Measurements from ENCODE around the gene SLC17A7. TPM values are rescaled to one million over a fixed set of nuclear protein-coding genes. Genes with fewer than 3 reads are reported as not detected.
A peak's percentile ranks its signal among the peaks of the same experiment; 100 is the strongest.
"Not testable (repeated sequence)": the region's sequence is repeated elsewhere in the genome, so short reads cannot be mapped to it uniquely, and the experiment has no call there.

Gene SLC17A7
- total RNA-seq, 4 donors from 2014 or later = 0.48 to 6.3 (median 1.0) TPM

DNA sequence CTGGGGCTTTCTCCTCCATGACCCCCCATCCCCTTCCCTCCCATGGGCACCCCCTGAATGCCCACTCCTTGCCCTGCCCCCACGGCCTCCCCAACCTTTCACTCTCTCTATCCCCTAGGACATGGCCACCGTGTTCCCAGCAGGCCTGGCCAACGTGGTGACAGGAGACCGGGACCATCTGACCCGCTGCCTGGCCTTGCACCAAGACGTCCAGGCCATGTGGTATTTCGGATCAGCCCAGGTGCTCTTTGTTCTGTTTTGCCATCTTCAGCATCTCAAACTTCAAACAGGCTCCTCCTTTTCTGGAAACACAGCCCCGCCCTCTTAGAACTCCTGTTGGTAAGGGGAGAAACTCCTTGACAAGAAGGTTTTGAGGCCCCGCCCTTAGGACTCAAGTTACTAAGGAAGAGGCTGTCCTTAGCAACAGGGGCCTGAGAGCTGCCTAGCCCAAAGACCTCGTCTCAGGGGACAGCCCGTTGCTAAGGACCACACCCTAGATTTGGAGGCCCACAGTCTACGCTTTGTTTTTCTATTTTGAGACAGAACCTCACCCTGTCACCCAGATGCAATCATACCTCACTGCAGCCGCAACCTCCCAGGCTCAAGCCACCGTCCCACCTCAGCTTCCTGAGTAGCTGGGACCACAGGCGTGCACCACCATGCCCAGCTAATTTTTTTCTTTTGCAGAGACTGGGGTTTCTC lies 27.6 kb upstream of the SLC17A7 start:
- DNase-seq (ENCODE audit: low spot score) = no peak
- TF ChIP-seq, protein P1, sequence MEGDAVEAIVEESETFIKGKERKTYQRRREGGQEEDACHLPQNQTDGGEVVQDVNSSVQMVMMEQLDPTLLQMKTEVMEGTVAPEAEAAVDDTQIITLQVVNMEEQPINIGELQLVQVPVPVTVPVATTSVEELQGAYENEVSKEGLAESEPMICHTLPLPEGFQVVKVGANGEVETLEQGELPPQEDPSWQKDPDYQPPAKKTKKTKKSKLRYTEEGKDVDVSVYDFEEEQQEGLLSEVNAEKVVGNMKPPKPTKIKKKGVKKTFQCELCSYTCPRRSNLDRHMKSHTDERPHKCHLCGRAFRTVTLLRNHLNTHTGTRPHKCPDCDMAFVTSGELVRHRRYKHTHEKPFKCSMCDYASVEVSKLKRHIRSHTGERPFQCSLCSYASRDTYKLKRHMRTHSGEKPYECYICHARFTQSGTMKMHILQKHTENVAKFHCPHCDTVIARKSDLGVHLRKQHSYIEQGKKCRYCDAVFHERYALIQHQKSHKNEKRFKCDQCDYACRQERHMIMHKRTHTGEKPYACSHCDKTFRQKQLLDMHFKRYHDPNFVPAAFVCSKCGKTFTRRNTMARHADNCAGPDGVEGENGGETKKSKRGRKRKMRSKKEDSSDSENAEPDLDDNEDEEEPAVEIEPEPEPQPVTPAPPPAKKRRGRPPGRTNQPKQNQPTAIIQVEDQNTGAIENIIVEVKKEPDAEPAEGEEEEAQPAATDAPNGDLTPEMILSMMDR (IDR thresholded peaks at IDR 0.05) = no peak
- peak; percentile 25 for ATAC-seq (ENCODE audit: low FRiP score)

DNA sequence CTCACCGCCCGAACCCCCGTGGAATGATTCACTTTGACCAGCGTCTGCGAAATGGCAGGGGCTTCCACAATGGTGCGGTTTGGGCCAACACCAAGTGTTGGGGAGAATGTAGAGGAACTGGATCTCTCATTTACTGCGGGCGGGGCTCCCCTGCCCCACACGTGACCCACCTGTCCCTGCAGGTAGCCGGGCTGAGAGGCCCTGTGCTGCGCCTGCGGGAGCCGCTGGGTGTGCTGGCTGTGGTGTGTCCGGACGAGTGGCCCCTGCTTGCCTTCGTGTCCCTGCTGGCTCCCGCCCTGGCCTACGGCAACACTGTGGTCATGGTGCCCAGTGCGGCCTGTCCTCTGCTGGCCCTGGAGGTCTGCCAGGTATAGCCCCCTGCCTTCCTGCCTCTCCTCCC lies 26.9 kb upstream of the SLC17A7 start:
- TF ChIP-seq, protein P1 (IDR thresholded peaks at IDR 0.05) = no peak
- ATAC-seq (ENCODE audit: low FRiP score) = no peak
- no peak for DNase-seq (ENCODE audit: low spot score)

DNA sequence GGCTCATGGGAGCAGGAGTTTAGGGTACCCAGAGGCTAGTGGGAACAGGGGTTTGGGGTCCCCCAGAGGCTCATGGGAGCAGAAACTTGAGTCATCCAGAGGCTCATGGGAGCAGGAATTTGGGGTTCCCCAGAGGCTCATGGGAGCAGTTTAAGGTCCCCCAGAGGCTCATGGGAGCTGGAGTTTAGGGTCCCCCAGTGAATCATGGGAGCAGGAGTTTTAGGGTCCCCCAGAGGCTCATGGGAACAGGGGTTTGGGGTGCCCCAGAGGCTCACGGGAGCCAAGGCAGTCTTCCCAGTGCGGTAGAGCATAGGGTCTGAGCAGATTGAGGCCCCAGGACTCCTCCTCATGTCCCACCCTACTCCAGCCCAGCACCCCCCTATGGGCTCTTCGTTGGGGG lies 24.0 kb upstream of the SLC17A7 start:
- ATAC-seq (ENCODE audit: low FRiP score) = no peak
- TF ChIP-seq, protein P1 (IDR thresholded peaks at IDR 0.05) = no peak
- no peak for DNase-seq (ENCODE audit: low spot score)

DNA sequence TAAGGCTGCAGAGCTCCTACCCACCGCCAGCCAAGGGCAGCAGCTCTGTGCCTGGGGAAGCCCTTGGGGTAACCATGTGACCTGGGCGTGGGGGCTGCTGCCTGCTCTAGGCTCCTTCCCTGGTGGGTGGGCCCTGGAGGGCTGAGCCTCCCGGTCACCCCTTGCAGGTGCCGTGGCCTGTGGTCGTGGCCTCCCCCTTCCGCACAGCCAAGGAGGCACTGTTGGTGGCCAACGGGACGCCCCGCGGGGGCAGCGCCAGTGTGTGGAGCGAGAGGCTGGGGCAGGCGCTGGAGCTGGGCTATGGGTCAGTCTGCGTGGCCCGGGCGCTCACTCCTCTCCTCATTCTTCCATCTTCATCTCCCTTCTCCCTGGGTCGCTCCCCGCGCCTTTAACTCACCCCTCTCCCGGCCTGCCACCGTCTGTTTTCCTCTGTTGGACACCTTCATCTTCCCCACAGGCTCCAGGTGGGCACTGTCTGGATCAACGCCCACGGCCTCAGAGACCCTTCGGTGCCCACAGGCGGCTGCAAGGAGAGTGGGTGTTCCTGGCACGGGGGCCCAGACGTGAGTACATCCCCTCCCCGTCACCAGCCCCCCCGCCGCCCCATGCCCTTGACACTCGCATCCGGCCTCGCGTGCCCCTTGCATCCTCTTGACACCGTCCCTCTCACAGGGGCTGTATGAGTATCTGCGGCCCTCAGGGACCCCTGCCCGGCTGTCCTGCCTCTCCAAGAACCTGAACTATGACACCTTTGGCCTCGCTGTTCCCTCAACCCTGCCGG lies 22.8 kb upstream of the SLC17A7 start:
- ATAC-seq (ENCODE audit: low FRiP score) (peak; percentile 10), DNase-seq (ENCODE audit: low spot score) (no peak)
- TF ChIP-seq, protein P1 (IDR thresholded peaks at IDR 0.05) = no peak

DNA sequence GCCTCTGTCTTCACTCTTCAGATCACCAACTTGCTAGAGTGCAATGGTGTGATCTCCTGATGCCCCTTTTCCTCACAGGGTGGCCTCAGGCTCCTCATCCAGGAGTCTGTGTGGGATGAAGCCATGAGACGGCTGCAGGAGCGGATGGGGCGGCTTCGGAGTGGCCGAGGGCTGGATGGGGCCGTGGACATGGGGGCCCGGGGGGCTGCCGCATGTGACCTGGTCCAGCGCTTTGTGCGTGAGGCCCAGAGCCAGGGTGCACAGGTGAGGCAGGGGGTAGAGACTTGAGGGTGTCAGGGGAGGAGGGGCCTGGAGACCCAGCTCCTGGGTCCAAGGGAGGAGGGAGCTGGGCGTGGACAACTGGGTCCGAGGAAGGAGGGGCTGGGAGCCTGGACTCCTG lies 21.2 kb upstream of the SLC17A7 start:
- TF ChIP-seq, protein P1 (IDR thresholded peaks at IDR 0.05) = no peak
- DNase-seq (ENCODE audit: low spot score) = no peak

DNA sequence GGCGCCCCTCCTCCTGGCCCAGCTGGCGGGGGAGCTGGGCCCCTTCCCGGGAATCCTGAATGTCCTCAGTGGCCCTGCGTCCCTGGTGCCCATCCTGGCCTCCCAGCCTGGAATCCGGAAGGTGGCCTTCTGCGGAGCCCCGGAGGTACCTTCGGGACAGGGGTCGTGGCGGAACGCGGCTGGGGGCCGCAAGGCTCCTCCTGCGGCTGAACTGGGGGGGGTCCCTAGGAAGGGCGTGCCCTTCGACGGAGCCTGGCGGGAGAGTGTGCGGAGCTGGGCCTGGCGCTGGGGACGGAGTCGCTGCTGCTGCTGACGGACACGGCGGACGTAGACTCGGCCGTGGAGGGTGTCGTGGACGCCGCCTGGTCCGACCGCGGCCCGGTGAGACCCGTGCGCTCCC lies 20.3 kb upstream of the SLC17A7 start:
- TF ChIP-seq, protein P1 (IDR thresholded peaks at IDR 0.05) = no peak
- DNase-seq (ENCODE audit: low spot score) = no peak
- no peak for ATAC-seq (ENCODE audit: low FRiP score)

More for the DNA sequence above, 21.2 kb upstream of the SLC17A7 start:
- no peak for ATAC-seq (ENCODE audit: low FRiP score)

DNA sequence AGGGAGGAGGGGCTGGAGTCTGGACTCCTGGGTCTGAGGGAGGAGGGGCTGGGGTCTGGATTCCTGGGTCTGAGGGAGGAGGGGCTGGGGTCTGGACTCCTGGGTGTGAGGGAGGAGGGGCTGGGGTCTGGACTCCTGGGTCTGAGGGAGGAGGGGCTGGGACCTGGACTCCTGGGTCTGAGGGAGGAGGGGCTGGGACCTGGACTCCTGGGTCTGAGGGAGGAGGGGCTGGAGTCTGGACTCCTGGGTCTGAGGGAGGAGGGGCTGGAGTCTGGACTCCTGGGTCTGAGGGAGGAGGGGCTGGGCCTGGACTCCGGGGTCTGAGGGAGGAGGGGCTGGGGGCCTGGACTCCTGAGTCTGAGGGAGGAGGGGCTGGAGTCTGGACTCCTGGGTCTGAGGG lies 19.8 kb upstream of the SLC17A7 start:
- DNase-seq (ENCODE audit: low spot score); ATAC-seq (ENCODE audit: low FRiP score): not testable (repeated sequence)
